H9 (cell line): ENCODE results near the gene WFIKKN2. TPM values are rescaled to one million over a fixed set of nuclear protein-coding genes. Genes with fewer than 3 reads are reported as not detected.

Experiments
- DNase-seq: peaks from one replicate; pipeline ENCODE4 v3.0.0-alpha.2; 2017
- H2AFZ ChIP-seq: one replicate; pipeline ENCODE4 v1.6.1; 2013; ENCODE audit warnings: mild to moderate bottlenecking, low read length, control low read depth, moderate library complexity
- H2AK5ac ChIP-seq: 2 replicates; pipeline ENCODE4 v1.6.1; 2013; ENCODE audit warnings: low read length, control low read depth, mixed read lengths; ENCODE audit not compliant: insufficient read length
- H2BK120ac ChIP-seq: one replicate; pipeline ENCODE4 v1.6.1; 2013; ENCODE audit warnings: low read depth, mild to moderate bottlenecking, low read length, control low read depth, inconsistent platforms; ENCODE audit not compliant: poor library complexity, severe bottlenecking
- H2BK12ac ChIP-seq: 2 replicates; pipeline ENCODE4 v1.6.1; 2013; ENCODE audit warnings: low read length, control low read depth, mixed read lengths, low read depth; ENCODE audit not compliant: insufficient read length
- H2BK15ac ChIP-seq: 2 replicates; pipeline ENCODE4 v1.6.1; 2013; ENCODE audit warnings: low read depth, low read length, control low read depth
- H2BK20ac ChIP-seq: one replicate; pipeline ENCODE4 v1.6.1; 2013; ENCODE audit warnings: low read depth, mild to moderate bottlenecking, low read length, control low read depth, inconsistent platforms; ENCODE audit not compliant: poor library complexity, severe bottlenecking
- H2BK5ac ChIP-seq: 2 replicates; pipeline ENCODE4 v1.6.1; 2013; ENCODE audit warnings: low read length, control low read depth, mixed read lengths; ENCODE audit not compliant: insufficient read length
- H3K14ac ChIP-seq: 2 replicates; pipeline ENCODE4 v1.6.1; 2013; ENCODE audit warnings: low read length, control low read depth; ENCODE audit not compliant: insufficient read depth
- H3K18ac ChIP-seq: 2 replicates; pipeline ENCODE4 v1.6.1; 2013; ENCODE audit warnings: low read depth, mild to moderate bottlenecking, mixed read lengths, low read length, control low read depth; ENCODE audit not compliant: insufficient read length
- H3K23ac ChIP-seq: 2 replicates; pipeline ENCODE4 v1.6.1; 2013; ENCODE audit warnings: low read length, control low read depth, mixed read lengths, low read depth; ENCODE audit not compliant: insufficient read length
- H3K23me2 ChIP-seq: 2 replicates; pipeline ENCODE4 v1.6.1; 2013; ENCODE audit warnings: low read depth, mild to moderate bottlenecking, mixed read lengths, low read length, control low read depth; ENCODE audit not compliant: insufficient read length, poor library complexity, severe bottlenecking
- H3K27ac ChIP-seq: 2 replicates; pipeline ENCODE4 v1.5.1; 2013; ENCODE audit warnings: low read length, control low read depth, mixed read lengths, low read depth; ENCODE audit not compliant: insufficient read length
- H3K27me3 ChIP-seq: 2 replicates; pipeline ENCODE4 v1.6.1; 2013; ENCODE audit warnings: low read length, control low read depth, inconsistent platforms; ENCODE audit not compliant: insufficient read depth
- H3K4ac ChIP-seq: 2 replicates; pipeline ENCODE4 v1.6.1; 2013; ENCODE audit warnings: low read depth, mild to moderate bottlenecking, control low read depth, inconsistent platforms, low read length, moderate library complexity
- H3K4me1 ChIP-seq: 2 replicates; pipeline ENCODE4 v1.6.1; 2013; ENCODE audit warnings: low read length, control low read depth, inconsistent platforms; ENCODE audit not compliant: insufficient read depth
- H3K4me2 ChIP-seq: 2 replicates; pipeline ENCODE4 v1.6.1; 2013; ENCODE audit warnings: low read length, control low read depth, mixed read lengths; ENCODE audit not compliant: insufficient read length, insufficient read depth
- H3K56ac ChIP-seq: 2 replicates; pipeline ENCODE4 v1.6.1; 2013; ENCODE audit warnings: low read depth, mild to moderate bottlenecking, mixed read lengths, low read length, control low read depth; ENCODE audit not compliant: insufficient read length
- H3K79me1 ChIP-seq: 2 replicates; pipeline ENCODE4 v1.6.1; 2013; ENCODE audit warnings: low read depth, mild to moderate bottlenecking, moderate library complexity, low read length, control low read depth, inconsistent platforms; ENCODE audit not compliant: insufficient read depth, poor library complexity, severe bottlenecking
- H3K79me2 ChIP-seq: 2 replicates; pipeline ENCODE4 v1.6.1; 2013; ENCODE audit warnings: low read length, control low read depth, inconsistent platforms; ENCODE audit not compliant: insufficient read depth
- H3K9ac ChIP-seq: 2 replicates; pipeline ENCODE4 v1.6.1; 2013; ENCODE audit warnings: low read length, control low read depth, mixed read lengths; ENCODE audit not compliant: insufficient read length; ENCODE audit errors: extremely low read depth
- H3K9me3 ChIP-seq: one replicate; pipeline ENCODE4 v1.6.1; 2013; ENCODE audit warnings: low read depth, low read length, inconsistent platforms; ENCODE audit not compliant: control insufficient read depth
- H3T11ph ChIP-seq: one replicate; pipeline ENCODE4 v1.6.1; 2013; ENCODE audit warnings: mild to moderate bottlenecking, low read length, control low read depth, inconsistent platforms
- H4K20me1 ChIP-seq: one replicate; pipeline ENCODE4 v1.6.1; 2013; ENCODE audit not compliant: control insufficient read depth, insufficient read length, insufficient read depth
- H4K5ac ChIP-seq: 2 replicates; pipeline ENCODE4 v1.6.1; 2013; ENCODE audit warnings: low read depth, mild to moderate bottlenecking, mixed read lengths, low read length, control low read depth; ENCODE audit not compliant: insufficient read length
- H4K8ac ChIP-seq: replicated peaks from 2 replicates; pipeline ENCODE4 v1.6.1; 2013; ENCODE audit warnings: low read length, control low read depth, mixed read lengths, low read depth; ENCODE audit not compliant: insufficient read length
- H4K91ac ChIP-seq: 2 replicates; pipeline ENCODE4 v1.6.1; 2013; ENCODE audit warnings: low read depth, mild to moderate bottlenecking, moderate library complexity, mixed read lengths, low read length, control low read depth; ENCODE audit not compliant: insufficient read length
- H3K27ac Mint-ChIP-seq, 3 experiments: 2 replicates in 2 of 3; 3 replicates in 1 of 3; pipeline ENCODE4 v1.8.0; 2020 to 2021; ENCODE audit warnings: mixed read lengths in 3 of 3, mild to moderate bottlenecking in 1 of 3, moderate library complexity in 1 of 3
- H3K27me3 Mint-ChIP-seq: 2 replicates; pipeline ENCODE4 v1.8.0; 2021; ENCODE audit warnings: low read depth, mild to moderate bottlenecking, moderate library complexity, mixed read lengths
- H3K36me3 Mint-ChIP-seq, 3 experiments: 2 replicates in 2 of 3; 3 replicates in 1 of 3; pipeline ENCODE4 v1.8.0; 2020 to 2021; ENCODE audit warnings: low read depth in 3 of 3, mixed read lengths in 3 of 3; ENCODE audit not compliant: insufficient read depth in 1 of 3
- H3K4me1 Mint-ChIP-seq, 2 experiments: 2 replicates each; pipeline ENCODE4 v1.8.0; 2020; ENCODE audit warnings: mixed read lengths in 2 of 2
- H3K4me3 Mint-ChIP-seq, 2 experiments: 2 replicates in 1 of 2; 3 replicates in 1 of 2; pipeline ENCODE4 v1.8.0; 2020 to 2021; ENCODE audit warnings: mild to moderate bottlenecking in 2 of 2, mixed read lengths in 2 of 2, moderate library complexity in 1 of 2
- H3K9me3 Mint-ChIP-seq, 2 experiments: 2 replicates in 1 of 2; 3 replicates in 1 of 2; pipeline ENCODE4 v1.8.0; 2020; ENCODE audit warnings: mild to moderate bottlenecking in 2 of 2, mixed read lengths in 2 of 2, moderate library complexity in 1 of 2
- WGBS: extraction: QIAGEN DNeasy Blood & Tissue Kit; methylation state at CpG from one replicate; pipeline ENCODE4 v1.1.7; 2013; ENCODE audit warnings: missing lambda C conversion rate, low lambda C conversion rate, mixed read lengths; ENCODE audit not compliant: insufficient read length; ENCODE audit errors: extremely low coverage; 5-methylcytosine and 5-hydroxymethylcytosine counted together
- total RNA-seq: library from RNA; stranded (reverse); gene quantifications from 2 replicates; pipeline ENCODE4 v1.2.1, GENCODE V29; 2021
- TF ChIP-seq, protein P1 (sequence below): fragments of 200-600 bp; sonication (generic); conservative IDR thresholded peaks from 3 replicates; pipeline ENCODE4 v1.8.0; 2021; ENCODE audit warnings: antibody characterized with exemption, mild to moderate bottlenecking

WFIKKN2 gene
- total RNA-seq, 1 experiment from 2014 or later: 1.1 TPM

DNA sequence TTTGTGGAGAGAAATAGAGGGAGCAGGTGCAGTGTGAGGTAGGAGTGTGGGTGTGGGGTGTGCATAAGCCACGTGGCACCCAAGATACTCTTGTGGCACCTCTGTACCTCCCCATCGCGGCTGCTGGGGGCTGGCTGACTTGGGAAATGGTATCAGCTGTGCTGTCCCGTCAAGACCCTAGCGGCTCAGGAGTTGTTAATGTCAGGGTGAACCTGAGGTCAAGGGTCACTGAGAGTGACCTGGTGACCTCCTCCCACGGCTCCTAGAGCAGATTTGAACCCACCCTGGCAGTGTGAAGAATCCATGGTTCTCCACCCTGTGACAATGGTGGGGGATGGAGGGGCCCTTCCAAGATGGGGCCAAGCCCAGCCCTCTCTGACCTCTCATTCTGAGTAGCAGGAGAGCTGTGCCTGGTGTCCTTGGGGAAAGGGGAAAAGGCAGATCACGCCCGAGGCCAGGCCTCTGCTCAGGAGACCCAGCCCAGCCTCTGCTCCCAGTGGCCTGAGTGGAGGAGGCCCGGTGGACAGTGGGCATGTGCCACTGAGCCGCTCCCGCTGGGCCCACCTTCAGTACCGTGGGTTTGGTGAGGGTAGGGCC lies 3.0 kb upstream of the WFIKKN2 start:
- H3K27ac ChIP-seq: no peak overlapping the region
- no peak overlapping the region for H3K56ac ChIP-seq
- H3K4me1 ChIP-seq: peaks cover 8% of the 10 kb centered on the region; the same call in 1 of the 2 replicates
- DNase-seq: no peak
- H3K79me2 ChIP-seq: no peaks in the 10 kb centered on the region
- Mint-ChIP-seq H3K36me3 (no peaks in the 10 kb centered on the region; a peak in 2 of 7 replicates), H3K9me3 (no peaks in the 10 kb centered on the region), H3K4me3 (no peak overlapping the region), H3K27ac (peak overlapping the region in 1 of 3 experiments; percentile 70; a peak in 1 of 7 replicates), H3K4me1 (peaks cover 53 to 80% of the 10 kb centered on the region in 2 experiments), H3K27me3 (no peaks in the 10 kb centered on the region; the same call in none of the 2 replicates)
- no peak overlapping the region for H2AK5ac ChIP-seq
- no CpG with 5 or more reads among the region's 12 CpGs for WGBS
- no peak overlapping the region for H2AFZ ChIP-seq
- no peaks in the 10 kb centered on the region for H4K20me1 ChIP-seq
- H3K9me3 ChIP-seq: no peaks in the 10 kb centered on the region
- H3K27me3 ChIP-seq: no peaks in the 10 kb centered on the region
- no peak overlapping the region for H3K23ac ChIP-seq
- H3K79me1 ChIP-seq: no peaks in the 10 kb centered on the region
- no peak overlapping the region for H2BK12ac ChIP-seq
- no peak overlapping the region for H2BK120ac ChIP-seq
- H3K4me2 ChIP-seq: no peak overlapping the region
- H3K14ac ChIP-seq: no peak overlapping the region
- H4K5ac ChIP-seq: no peak overlapping the region
- no peak overlapping the region for H4K91ac ChIP-seq
- TF ChIP-seq, protein P1, sequence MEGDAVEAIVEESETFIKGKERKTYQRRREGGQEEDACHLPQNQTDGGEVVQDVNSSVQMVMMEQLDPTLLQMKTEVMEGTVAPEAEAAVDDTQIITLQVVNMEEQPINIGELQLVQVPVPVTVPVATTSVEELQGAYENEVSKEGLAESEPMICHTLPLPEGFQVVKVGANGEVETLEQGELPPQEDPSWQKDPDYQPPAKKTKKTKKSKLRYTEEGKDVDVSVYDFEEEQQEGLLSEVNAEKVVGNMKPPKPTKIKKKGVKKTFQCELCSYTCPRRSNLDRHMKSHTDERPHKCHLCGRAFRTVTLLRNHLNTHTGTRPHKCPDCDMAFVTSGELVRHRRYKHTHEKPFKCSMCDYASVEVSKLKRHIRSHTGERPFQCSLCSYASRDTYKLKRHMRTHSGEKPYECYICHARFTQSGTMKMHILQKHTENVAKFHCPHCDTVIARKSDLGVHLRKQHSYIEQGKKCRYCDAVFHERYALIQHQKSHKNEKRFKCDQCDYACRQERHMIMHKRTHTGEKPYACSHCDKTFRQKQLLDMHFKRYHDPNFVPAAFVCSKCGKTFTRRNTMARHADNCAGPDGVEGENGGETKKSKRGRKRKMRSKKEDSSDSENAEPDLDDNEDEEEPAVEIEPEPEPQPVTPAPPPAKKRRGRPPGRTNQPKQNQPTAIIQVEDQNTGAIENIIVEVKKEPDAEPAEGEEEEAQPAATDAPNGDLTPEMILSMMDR: no peak
- no peak overlapping the region for H3K18ac ChIP-seq
- no peak overlapping the region for H2BK15ac ChIP-seq
- H3T11ph ChIP-seq: no peak overlapping the region
- H3K4ac ChIP-seq: no peak overlapping the region
- no peak overlapping the region for H2BK20ac ChIP-seq
- H2BK5ac ChIP-seq: no peak overlapping the region
- no peak overlapping the region for H4K8ac ChIP-seq
- H3K23me2 ChIP-seq: peaks cover 3% of the 10 kb centered on the region
- H3K9ac ChIP-seq: no peak overlapping the region
